OCI-LY3 (cell line): ENCODE data around the gene CNTF.

Experiments used
- CTCF ChIP-seq: fragments of 200-600, 300-600 bp; sonication (generic); IDR thresholded peaks from 2 replicates; pipeline ENCODE4 v1.5.1; 2014; ENCODE audit warnings: antibody characterized with exemption, low read length, low read depth
- EZH2phosphoT487 ChIP-seq: fragments of 200-600 bp; shearing (Covaris generic); IDR thresholded peaks from 2 replicates; pipeline ENCODE4 v1.6.1; 2018; ENCODE audit warnings: antibody characterized with exemption, mixed run types, low read depth

DNA sequence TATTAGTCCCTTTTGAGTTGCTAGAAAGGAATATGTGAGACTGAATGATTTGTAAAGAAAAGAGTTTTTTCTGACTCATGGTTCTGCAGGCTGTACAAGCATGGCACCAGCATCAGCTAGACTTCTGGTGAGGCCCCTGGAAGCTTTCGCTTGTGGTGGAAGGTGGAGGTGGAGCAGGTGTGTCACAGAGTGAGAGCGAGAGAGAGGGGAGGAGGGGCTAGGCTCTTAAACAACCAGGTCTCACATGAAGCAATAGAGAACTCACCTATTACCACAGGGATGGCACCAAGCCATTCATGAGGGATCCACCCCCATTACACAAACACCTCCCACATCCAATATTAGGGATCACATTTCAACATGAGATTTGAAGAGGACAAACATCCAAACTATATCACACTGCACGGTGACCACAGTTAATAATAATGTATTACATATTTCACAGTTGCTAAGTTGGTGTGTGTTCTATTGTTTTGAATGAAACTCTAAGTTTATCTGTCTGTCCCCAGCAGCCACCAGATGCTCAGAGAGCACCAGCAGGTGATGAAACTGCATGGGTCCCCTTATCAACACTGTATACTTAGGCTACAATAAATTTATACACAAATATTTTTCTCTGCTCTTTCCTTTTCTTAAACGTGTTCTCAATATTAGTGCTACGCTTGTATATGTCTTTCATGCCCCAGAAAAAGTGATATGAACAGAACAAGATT is 29.5 kb upstream of the CNTF start:
- no peak for TF ChIP-seq EZH2phosphoT487
- no peak for TF ChIP-seq CTCF
